PC-3 (cell line): Measurements from ENCODE around the gene RABGAP1L. TPM values are rescaled to one million over a fixed set of nuclear protein-coding genes. Genes with fewer than 3 reads are reported as not detected.

Experiments used
- ATAC-seq: fragments of 200-7000 bp; cut with Tn5 transposase; 2 replicates; pipeline ENCODE4 v1.9.1; 2020; ENCODE audit warnings: mild to moderate bottlenecking, moderate library complexity
- BruUV-seq: library from RNA; stranded (reverse); fragments of 400-500 nt; replicated peaks from 2 replicates; lab custom pipeline; 2021; lab: Mats Ljungman, UMichigan
- CTCF ChIA-PET: fragments of 300-600 bp; sonication (Branson Sonifier 250); formaldehyde crosslinking; loops from one replicate; lab custom pipeline; 2022; ENCODE audit warnings: antibody characterized with exemption; lab: Charles Lee
- POLR2A ChIA-PET: fragments of 300-600 bp; sonication (Branson Sonifier 250); formaldehyde crosslinking; loops from one replicate; lab custom pipeline; 2022; ENCODE audit warnings: antibody characterized with exemption; ENCODE audit not compliant: unreplicated experiment; lab: Charles Lee
- DNase-seq: peaks from one replicate; pipeline ENCODE4 v3.0.0-alpha.2; 2015
- H2AFZ ChIP-seq: fragments of 300-600 bp; sonication (generic); 2 replicates; pipeline ENCODE4 v1.6.0; 2016; ENCODE audit warnings: antibody characterized with exemption, low read length
- H3F3A ChIP-seq: fragments of 300-600 bp; sonication (generic); one replicate; pipeline ENCODE4 v1.6.0; 2017; ENCODE audit warnings: antibody characterized with exemption, low read length, control low read depth, mild to moderate bottlenecking; ENCODE audit not compliant: unreplicated experiment
- H3K27ac ChIP-seq: fragments of 300-600 bp; sonication (generic); 2 replicates; pipeline ENCODE4 v1.5.1; 2016; ENCODE audit warnings: mild to moderate bottlenecking, low read length
- H3K27me3 ChIP-seq: fragments of 300-600 bp; sonication (generic); 2 replicates; pipeline ENCODE4 v1.6.1; 2016; ENCODE audit warnings: low read length, mixed read lengths
- H3K36me3 ChIP-seq: fragments of 300-600 bp; sonication (generic); 2 replicates; pipeline ENCODE4 v1.6.1; 2016; ENCODE audit warnings: low read depth, mixed run types, low read length, mixed read lengths
- H3K4me1 ChIP-seq: fragments of 300-600 bp; sonication (generic); 2 replicates; pipeline ENCODE4 v1.5.1; 2016; ENCODE audit warnings: low read length; ENCODE audit not compliant: insufficient read depth
- H3K4me2 ChIP-seq: fragments of 300-600 bp; sonication (generic); 2 replicates; pipeline ENCODE4 v1.6.0; 2016; ENCODE audit warnings: low read length
- H3K4me3 ChIP-seq: fragments of 300-600 bp; sonication (generic); 2 replicates; pipeline ENCODE4 v1.5.1; 2016; ENCODE audit warnings: mild to moderate bottlenecking, low read length, mixed read lengths
- H3K79me2 ChIP-seq: fragments of 300-600 bp; sonication (generic); 2 replicates; pipeline ENCODE4 v1.6.1; 2017; ENCODE audit warnings: low read length, mixed read lengths
- H3K9ac ChIP-seq: fragments of 300-600 bp; sonication (generic); 2 replicates; pipeline ENCODE4 v1.6.0; 2016; ENCODE audit warnings: mild to moderate bottlenecking, low read length
- H3K9me2 ChIP-seq: fragments of 300-600 bp; sonication (generic); replicated peaks from 2 replicates; pipeline ENCODE4 v1.6.1; 2016; ENCODE audit warnings: mixed run types, low read length, mixed read lengths
- H3K9me3 ChIP-seq: fragments of 300-600 bp; sonication (generic); 2 replicates; pipeline ENCODE4 v1.6.1; 2016; ENCODE audit warnings: low read length, mixed read lengths
- H4K20me1 ChIP-seq: fragments of 300-600 bp; sonication (generic); 2 replicates; pipeline ENCODE4 v1.6.1; 2016; ENCODE audit warnings: low read length, mixed read lengths
- EZH2 ChIP-seq: fragments of 300-600 bp; sonication (generic); IDR thresholded peaks from one replicate; pipeline ENCODE4 v1.6.1; 2017; ENCODE audit warnings: antibody characterized with exemption, mild to moderate bottlenecking, low read length; ENCODE audit not compliant: unreplicated experiment
- EZH2phosphoT487 ChIP-seq: fragments of 300-600 bp; sonication (generic); IDR thresholded peaks from 2 replicates; pipeline ENCODE4 v1.6.1; 2018; ENCODE audit warnings: mild to moderate bottlenecking, antibody characterized with exemption, low read length, borderline replicate concordance
- intact Hi-C: fragments of 100-400 bp; cut with micrococcal nuclease; formaldehyde crosslinking; loops from 2 replicates; pipeline ENCODE4 v1.9.0; 2023
- total RNA-seq: library from RNA; depleted of rRNA; stranded (reverse); fragments of >200 nt; gene quantifications from 2 replicates; pipeline ENCODE4 v1.2.3, GENCODE V29; 2014
- TF ChIP-seq, protein P1 (sequence below): fragments of 300-600 bp; sonication (generic); conservative IDR thresholded peaks from 2 replicates; pipeline ENCODE4 v1.5.1; 2017; ENCODE audit warnings: antibody characterized with exemption, low read depth, mild to moderate bottlenecking, low read length

RABGAP1L gene
- total RNA-seq, 1 experiment from 2014 or later = 24.4 TPM

DNA sequence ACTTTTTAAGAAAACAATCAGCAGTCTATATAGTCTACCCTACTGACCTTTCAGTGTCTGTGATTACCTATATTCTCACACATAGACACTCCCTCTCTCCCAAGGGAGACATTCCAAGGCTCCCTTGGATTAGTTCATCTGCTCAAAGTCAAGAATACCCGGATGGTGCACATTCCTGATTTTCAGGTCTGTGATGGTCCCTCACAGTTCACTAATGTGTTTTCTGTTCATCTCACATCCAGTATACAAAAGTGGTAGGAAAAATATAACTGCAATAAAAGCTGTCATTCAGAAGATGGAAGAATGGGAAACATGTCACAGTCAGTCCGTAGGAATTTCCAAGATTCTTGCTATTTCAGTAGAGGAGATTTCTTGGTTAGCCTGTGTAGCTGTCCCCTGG is 616.3 kb downstream of the RABGAP1L start:
- no peaks in the 10 kb centered on the region for H3K9me3 ChIP-seq
- no peaks in the 10 kb centered on the region for H4K20me1 ChIP-seq
- H2AFZ ChIP-seq = no peak overlapping the region
- TF ChIP-seq, protein P1, sequence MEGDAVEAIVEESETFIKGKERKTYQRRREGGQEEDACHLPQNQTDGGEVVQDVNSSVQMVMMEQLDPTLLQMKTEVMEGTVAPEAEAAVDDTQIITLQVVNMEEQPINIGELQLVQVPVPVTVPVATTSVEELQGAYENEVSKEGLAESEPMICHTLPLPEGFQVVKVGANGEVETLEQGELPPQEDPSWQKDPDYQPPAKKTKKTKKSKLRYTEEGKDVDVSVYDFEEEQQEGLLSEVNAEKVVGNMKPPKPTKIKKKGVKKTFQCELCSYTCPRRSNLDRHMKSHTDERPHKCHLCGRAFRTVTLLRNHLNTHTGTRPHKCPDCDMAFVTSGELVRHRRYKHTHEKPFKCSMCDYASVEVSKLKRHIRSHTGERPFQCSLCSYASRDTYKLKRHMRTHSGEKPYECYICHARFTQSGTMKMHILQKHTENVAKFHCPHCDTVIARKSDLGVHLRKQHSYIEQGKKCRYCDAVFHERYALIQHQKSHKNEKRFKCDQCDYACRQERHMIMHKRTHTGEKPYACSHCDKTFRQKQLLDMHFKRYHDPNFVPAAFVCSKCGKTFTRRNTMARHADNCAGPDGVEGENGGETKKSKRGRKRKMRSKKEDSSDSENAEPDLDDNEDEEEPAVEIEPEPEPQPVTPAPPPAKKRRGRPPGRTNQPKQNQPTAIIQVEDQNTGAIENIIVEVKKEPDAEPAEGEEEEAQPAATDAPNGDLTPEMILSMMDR = no peak
- TF ChIP-seq EZH2phosphoT487 = no peak
- no peak for TF ChIP-seq EZH2
- ChIA-PET CTCF (no interaction called here), POLR2A (no interaction called here)
- no peak overlapping the region for H3K9ac ChIP-seq
- no peaks in the 10 kb centered on the region for H3K9me2 ChIP-seq
- no peaks in the 10 kb centered on the region for H3F3A ChIP-seq
- no peaks in the 10 kb centered on the region for H3K36me3 ChIP-seq
- H3K4me1 ChIP-seq = no peaks in the 10 kb centered on the region
- no peak overlapping the region for H3K27ac ChIP-seq
- no TSS peak for BruUV-seq
- no peak overlapping the region for H3K4me2 ChIP-seq
- no peak for ATAC-seq
- DNase-seq = no peak
- H3K4me3 ChIP-seq = no peak overlapping the region
- H3K27me3 ChIP-seq = no peaks in the 10 kb centered on the region
- intact Hi-C loops = no loop called here
- no peaks in the 10 kb centered on the region for H3K79me2 ChIP-seq

DNA sequence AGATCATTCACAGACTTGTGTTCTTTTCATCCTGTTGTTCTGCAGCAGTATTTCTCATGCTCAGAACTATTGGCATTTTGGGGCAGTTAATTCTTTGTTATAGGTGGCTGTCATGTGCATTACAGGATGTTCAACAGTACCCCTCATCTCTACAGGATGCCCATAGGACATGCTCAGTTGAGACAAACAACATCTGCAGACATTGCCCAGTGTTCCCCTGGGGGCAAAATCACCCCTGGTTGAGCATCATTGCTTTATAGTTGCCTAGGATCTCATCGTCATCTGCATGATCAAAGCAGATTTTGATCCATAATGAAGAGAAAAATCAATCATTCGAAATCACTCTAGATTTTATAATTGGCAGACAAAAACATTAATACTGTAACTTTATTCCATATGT is 617.9 kb downstream of the RABGAP1L start:
- ATAC-seq = no peak

GRCh38 chr1:174785510-174785909 is 626.2 kb downstream of the RABGAP1L start:
- Histone ChIP-seq H3F3A (no peaks in the 10 kb centered on the region), H3K9ac (no peak overlapping the region), H4K20me1 (no peaks in the 10 kb centered on the region), H3K79me2 (no peaks in the 10 kb centered on the region), H3K36me3 (no peaks in the 10 kb centered on the region), H3K4me1 (peaks cover 18% of the 10 kb centered on the region), H3K4me2 (no peak overlapping the region), H3K27ac (no peak overlapping the region), H3K9me3 (no peaks in the 10 kb centered on the region), H2AFZ (no peak overlapping the region), H3K4me3 (no peak overlapping the region), H3K9me2 (no peaks in the 10 kb centered on the region), H3K27me3 (no peaks in the 10 kb centered on the region)
- CTCF ChIA-PET = no interaction called here
- ATAC-seq (no peak), DNase-seq (no peak)
- BruUV-seq = no TSS peak
- intact Hi-C loops = no loop called here
- TF ChIP-seq, protein P1 = no peak
- TF ChIP-seq EZH2phosphoT487 (no peak), EZH2 (no peak)
- POLR2A ChIA-PET = no interaction called here

More for the DNA sequence above, 617.9 kb downstream of the RABGAP1L start:
- no peaks in the 10 kb centered on the region for H3K36me3 ChIP-seq
- no peak overlapping the region for H3K27ac ChIP-seq
- H4K20me1 ChIP-seq = no peaks in the 10 kb centered on the region
- H3K9me3 ChIP-seq = no peaks in the 10 kb centered on the region
- H3K4me1 ChIP-seq = no peaks in the 10 kb centered on the region
- POLR2A ChIA-PET = no interaction called here
- TF ChIP-seq EZH2 (no peak), EZH2phosphoT487 (no peak)
- TF ChIP-seq, protein P1 = no peak
- no peak for DNase-seq
- H3K9ac ChIP-seq = no peak overlapping the region
- intact Hi-C loops = no loop called here
- CTCF ChIA-PET = no interaction called here
- no peak overlapping the region for H2AFZ ChIP-seq
- no peaks in the 10 kb centered on the region for H3K9me2 ChIP-seq
- no peaks in the 10 kb centered on the region for H3K79me2 ChIP-seq
- no peak overlapping the region for H3K4me2 ChIP-seq
- H3K4me3 ChIP-seq = no peak overlapping the region
- no peaks in the 10 kb centered on the region for H3K27me3 ChIP-seq
- BruUV-seq = no TSS peak
- no peaks in the 10 kb centered on the region for H3F3A ChIP-seq
